HK-2 (cell line): Measurements from ENCODE around the gene ZNF518B.

ENCODE experiments used
- DNase-seq: peaks from one replicate; pipeline ENCODE4 v3.0.0-alpha.2; 2018; ENCODE audit not compliant: unreplicated experiment

ZNF518B gene, protein sequence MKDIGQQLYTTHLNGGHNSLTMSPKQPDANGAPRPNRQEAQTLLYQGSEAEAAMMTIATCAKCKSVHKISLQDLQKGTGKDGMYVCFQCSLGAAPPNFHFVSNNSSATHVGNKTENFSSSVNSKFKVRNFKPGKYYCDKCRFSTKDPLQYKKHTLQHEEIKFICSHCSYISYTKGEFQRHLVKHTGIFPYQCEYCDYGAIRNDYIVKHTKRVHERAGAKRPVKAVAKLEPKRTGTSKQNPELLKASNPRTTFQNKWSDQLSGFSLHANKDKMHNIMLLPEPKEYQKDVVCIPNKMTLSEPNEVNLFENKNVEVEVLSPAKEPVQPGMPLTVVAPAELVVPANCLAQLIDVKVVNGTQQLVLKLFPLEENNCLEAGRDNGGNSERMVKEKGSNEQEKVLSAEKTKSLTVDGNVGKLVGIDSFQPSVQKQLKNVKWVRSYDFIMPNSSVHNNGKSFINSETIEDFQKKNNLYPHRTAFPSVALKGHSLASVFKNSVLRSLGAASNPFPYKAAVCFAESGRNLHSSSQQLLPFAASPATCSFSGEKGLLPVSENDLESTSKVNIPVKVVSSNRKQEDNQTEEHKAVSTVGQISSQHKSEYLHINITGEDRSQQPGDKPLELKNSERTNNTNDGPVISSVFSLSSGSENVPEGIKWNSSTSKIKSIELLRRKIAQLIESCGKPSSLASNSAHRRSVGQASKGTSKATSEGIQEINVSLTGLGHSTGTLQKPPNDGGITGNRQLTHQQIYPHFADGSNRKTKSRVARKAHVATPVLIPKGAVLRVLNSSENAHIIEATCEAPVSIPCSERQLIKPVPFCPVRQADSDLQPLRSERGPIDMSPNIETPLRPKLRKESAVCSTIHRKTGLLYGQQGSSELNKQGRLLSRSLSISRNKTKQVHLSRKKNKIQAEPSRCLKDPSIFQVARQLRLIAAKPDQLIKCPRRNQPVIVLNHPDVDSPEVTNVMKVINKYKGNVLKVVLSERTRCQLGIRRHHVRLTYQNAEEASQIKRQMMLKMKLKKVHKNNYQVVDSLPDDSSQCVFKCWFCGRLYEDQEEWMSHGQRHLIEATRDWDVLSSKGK

DNA sequence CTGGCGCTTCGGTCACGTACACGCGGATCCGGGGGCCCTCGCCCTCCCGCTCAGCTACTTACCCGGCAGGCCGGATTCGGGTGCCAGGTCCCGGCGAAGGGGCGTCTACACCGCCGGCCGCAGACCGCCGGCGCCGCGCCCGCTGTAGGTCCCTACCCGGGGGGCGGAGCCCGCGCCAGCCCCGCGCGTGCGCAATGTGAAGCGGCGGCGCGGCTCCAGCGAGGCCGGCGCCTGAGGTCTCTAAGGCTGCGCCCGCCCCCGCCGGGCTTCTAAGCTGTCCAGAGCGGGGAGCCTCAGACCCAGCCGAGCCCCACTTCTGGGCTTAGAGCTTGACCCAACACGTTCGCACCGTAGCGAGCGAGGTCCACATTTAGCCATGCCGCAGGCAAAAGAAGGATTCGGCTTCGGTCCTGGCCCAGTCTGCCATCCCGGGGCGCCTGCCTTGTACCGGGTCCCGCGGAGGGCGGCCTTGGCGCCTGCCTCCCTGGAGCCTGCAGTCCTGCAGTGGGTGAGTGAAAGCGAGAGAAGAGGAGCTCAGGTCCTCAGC is at the start of gene ZNF518B:
TSS of gene ZNF518B (minus strand) at position 172 of the 547 bp plus-strand sequence. CDS start 11,098 bp downstream, outside the sequence.
- peak; percentile 55 for DNase-seq

DNA sequence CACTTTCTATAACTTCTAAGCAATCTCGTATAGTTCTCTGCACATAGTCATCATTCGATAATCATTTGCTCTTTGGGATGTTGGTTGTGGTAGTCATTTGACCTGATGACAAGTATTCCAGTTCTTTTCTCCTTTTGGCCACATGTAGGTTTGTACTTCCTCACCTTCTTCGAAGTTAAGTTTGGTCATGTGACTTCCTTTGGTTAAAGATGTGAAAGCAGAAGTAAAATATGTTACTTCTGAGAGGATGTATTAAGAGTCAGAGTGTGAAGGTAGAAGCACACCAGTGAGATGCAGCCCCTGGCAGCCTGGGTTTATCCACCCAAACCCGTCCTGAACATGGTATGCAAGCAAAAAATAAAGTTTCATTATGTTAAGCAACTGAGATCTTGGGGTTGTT is 48.9 kb upstream of the ZNF518B start:
- no peak for DNase-seq

- DNase-seq: no peak
Measured at GRCh38 chr4:10504570-10505179, 47.4 kb upstream of the ZNF518B start.

- no peak for DNase-seq
Measured at GRCh38 chr4:10502717-10503116, 45.5 kb upstream of the ZNF518B start.

GRCh38 chr4:10500776-10501175 is 43.5 kb upstream of the ZNF518B start:
- DNase-seq: no peak

DNA sequence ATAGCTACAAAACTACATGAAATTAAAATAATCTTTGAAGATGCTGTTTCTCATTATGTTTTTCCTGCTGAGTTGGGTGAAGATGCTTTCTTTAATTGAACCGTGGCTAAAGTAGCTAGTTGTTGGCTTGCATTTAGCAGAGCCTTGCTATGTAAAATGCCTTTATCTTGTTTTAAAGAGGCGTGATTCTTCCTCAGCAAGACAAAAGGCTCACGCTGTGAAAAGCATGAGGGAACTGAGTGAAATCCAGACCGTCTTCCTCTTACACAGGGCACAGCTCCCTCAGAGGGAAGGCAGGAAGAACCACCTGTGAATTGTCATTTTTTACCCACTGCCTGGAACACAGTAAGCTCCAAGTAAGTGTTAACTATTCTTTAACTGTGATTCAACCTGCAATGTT is 39.0 kb upstream of the ZNF518B start:
- DNase-seq: no peak

DNA sequence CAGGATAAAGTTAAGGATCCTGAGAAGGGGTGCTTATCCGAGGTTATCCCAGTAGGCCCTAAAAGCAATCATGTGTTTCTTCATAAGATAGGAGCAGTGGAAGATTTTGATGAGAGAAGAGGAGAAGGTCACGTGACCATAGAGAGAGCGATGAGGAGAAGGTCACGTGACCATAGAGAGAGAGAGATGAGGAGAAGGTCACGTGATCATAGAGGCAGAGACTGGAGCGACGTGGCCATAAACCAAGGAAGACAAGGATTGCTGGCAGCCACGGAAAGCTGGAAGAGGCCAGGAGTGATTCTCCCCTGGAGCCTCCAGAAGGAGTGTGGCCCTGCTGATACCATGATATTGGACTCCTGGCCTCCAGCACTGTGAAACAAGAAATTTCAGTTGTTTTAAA is 38.4 kb upstream of the ZNF518B start:
- no peak for DNase-seq

DNA sequence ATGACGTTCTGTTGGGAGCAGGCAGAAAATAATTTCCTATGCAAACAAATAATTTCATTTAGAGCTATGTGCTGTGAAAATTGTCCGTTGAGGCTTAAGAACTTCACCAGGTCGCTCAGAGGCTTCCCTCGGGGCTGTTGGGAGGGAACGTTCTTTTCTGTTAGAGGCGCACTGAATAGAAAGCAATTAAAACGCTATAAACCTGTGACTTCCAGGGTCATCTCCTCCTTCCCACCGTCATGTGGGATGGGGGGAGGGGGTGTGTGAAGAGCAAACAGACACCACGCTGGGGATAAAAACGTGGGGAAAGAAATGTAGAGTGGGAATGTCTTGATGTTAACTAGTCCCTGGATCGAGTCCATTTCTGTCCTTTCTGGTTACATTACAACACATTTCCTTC is 35.2 kb upstream of the ZNF518B start:
- DNase-seq: no peak

DNA sequence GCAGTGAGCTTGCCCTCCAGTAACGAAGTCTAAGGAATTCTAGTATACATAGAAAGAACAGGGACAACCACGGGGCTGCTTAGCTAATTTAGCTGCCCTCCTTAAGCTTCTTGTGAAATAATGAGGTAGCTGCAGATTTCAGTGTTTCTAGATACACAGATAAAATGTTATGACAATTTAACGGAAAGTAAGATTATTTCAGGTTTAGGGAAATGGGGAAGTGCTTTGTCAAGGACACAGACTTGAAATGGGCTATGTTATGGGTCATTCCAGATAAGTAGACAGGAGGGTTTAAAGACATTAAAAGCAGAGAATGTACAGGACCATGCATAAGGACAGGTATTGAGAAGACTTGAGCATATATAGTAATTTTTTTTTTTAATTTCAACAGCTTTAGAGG is 34.2 kb upstream of the ZNF518B start:
- DNase-seq: no peak

- DNase-seq: no peak
Measured at GRCh38 chr4:10490996-10491395, 33.8 kb upstream of the ZNF518B start.

- no peak for DNase-seq
Measured at GRCh38 chr4:10482913-10483312, 25.7 kb upstream of the ZNF518B start.

GRCh38 chr4:10480616-10481015 is 23.4 kb upstream of the ZNF518B start:
- no peak for DNase-seq

DNA sequence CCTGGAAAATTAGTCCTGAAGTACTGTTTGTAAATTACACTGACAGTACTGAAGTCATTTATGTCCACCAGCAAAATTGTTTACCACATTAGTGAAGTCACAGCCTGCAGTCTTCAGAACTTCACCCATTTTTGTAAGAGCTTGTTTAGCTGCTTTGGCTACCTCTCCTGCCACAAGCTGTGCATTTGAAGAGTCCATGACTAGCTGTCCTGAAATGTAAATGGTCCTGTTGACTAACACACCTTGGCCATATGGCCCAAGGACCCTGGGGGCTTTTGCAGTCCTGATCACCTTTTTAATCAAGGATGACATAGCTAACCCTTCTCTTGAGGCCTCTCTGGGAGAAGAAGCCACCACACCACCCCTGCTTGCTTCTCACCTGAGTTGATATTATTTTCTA is 21.4 kb upstream of the ZNF518B start:
- DNase-seq: no peak

DNA sequence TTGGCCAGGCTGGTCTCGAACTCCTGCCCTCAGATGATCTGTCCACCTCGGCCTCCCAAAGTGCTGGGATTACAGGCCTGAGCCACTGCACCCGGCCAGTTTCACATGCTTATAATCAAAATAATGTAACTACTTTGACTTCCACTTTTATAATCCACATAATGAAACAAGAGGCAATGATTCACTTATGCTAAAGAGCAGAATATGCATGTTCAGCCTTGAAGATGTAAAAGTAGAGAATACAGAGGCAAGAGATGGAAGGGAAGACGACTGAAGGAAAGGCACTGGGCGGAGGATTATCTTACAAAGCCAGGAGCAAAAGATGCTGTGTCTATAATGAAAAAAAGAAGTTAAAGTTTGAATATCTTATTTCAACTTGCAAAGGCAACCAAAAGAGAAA is 13.3 kb upstream of the ZNF518B start:
- no peak for DNase-seq

- DNase-seq: no peak
Measured at GRCh38 chr4:10466161-10466560, 8.9 kb upstream of the ZNF518B start.

DNA sequence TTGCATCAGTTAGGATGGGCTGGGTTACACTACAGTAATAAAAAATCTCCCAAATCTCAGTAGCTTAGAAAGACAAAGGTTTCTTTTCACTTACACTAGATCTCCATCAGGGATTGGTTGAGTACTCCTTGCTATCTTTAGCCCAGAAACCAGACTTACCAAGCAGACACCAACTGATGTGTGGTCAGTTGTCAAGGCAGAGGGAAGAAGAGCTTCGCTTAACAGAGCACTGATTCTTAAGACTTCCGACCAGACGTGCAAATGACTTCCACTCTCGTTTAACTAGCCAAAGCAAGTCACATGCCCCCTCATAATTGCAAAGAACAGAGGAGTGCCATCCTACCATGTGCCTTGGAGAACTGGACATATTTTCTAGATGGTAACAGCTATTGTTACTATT is 5.7 kb upstream of the ZNF518B start:
- DNase-seq: no peak

GRCh38 chr4:10461850-10462400 is 4.7 kb upstream of the ZNF518B start:
- DNase-seq: no peak

GRCh38 chr4:10461091-10461849 is 4.0 kb upstream of the ZNF518B start:
- DNase-seq: no peak

GRCh38 chr4:10460313-10461047 is 3.3 kb upstream of the ZNF518B start:
- DNase-seq: no peak

GRCh38 chr4:10459305-10459704 is 2.1 kb upstream of the ZNF518B start:
- DNase-seq: no peak
